HG03520 (cell line): Measurements from ENCODE around the gene RPAP3.

Source experiments
- ATAC-seq: cut with Tn5 transposase; IDR thresholded peaks from one replicate; pipeline ENCODE4 v1.9.1; 2021; ENCODE audit warnings: mild to moderate bottlenecking, moderate library complexity; ENCODE audit not compliant: unreplicated experiment

Gene RPAP3, protein sequence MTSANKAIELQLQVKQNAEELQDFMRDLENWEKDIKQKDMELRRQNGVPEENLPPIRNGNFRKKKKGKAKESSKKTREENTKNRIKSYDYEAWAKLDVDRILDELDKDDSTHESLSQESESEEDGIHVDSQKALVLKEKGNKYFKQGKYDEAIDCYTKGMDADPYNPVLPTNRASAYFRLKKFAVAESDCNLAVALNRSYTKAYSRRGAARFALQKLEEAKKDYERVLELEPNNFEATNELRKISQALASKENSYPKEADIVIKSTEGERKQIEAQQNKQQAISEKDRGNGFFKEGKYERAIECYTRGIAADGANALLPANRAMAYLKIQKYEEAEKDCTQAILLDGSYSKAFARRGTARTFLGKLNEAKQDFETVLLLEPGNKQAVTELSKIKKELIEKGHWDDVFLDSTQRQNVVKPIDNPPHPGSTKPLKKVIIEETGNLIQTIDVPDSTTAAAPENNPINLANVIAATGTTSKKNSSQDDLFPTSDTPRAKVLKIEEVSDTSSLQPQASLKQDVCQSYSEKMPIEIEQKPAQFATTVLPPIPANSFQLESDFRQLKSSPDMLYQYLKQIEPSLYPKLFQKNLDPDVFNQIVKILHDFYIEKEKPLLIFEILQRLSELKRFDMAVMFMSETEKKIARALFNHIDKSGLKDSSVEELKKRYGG

DNA sequence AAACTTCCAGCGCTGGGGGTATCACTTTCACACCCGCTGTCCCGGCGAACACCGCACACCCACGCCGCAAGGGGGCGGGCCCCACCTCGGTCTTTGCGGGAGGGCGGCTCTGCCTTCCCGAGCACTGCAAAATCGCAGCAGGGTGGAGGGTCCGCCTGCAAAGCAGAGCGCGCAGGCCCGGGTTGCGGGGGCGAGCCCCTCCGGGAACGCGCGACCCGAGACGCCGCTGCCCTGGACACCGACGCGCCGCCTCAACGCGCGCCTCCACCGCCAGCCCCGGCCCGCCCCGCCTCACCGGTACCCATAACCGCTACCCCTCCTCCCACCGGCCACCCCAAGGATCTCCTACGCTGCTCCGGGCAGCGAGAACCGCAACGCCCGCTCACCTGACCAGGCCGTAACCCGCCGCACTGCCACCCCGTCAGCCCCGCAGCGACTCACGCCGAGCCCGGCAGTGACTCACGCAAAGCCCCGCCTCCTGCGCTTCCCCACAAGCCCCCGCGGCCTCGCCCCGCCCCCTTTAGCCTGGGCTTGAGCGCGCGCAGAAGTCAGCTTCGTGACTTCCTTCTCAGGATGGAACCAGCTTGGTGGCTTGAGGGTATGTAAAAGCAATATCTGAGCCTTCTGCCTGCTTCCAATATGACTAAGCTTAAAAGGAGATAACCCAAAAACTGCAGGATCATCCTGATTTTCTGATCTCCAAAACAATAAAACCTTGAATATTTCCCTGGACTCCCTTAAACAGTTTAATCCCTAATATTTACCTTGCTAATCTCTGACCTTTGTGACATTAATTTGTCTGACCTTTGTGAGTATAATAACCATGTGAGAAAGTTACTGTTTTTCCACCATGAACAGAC lies at the start of gene RPAP3:
RPAP3 (minus strand) TSS at position 465 of the 860 bp plus-strand sequence. CDS start 3,190 bp downstream, outside the sequence.
- ATAC-seq, result peak; percentile 78

DNA sequence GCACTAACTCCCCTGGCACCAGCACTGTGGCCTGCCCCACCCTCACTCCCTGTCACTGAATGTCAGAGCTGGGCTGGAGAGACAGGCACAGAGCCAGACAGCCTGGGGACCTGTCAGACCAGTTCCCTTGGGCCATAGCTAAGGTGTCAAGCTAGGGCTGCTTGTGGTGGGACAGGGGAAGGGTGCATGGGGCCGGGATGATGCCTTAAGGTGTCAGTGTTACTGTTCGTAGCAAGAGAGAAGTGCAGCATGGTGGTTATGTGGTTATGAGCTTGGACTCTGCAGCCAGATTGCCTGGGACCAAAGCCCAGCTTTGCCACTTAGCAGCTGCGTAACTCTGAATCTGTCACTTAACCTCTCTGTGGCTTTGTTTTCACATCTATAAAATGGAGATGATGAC lies 49.1 kb upstream of the RPAP3 start:
- no peak for ATAC-seq

DNA sequence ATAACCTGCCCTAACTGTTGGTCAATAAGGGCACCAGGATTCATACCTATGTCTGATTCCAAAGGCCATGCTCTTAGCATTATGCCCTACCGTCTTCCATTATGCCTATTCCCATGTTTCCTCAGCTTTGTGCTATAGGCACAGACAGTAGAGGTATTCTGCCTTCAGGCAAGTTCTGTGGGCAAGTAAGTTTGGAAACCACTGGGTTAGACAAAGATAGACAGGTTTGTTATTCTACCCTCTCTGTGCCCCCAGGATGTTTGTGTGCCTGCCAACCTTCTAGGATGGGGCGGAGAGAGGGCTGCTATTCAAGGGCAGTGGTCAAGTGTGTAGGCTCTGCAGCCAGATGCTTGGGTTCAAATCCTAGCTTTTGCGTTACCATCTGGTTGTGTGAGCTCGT lies 48.3 kb upstream of the RPAP3 start:
- no peak for ATAC-seq

DNA sequence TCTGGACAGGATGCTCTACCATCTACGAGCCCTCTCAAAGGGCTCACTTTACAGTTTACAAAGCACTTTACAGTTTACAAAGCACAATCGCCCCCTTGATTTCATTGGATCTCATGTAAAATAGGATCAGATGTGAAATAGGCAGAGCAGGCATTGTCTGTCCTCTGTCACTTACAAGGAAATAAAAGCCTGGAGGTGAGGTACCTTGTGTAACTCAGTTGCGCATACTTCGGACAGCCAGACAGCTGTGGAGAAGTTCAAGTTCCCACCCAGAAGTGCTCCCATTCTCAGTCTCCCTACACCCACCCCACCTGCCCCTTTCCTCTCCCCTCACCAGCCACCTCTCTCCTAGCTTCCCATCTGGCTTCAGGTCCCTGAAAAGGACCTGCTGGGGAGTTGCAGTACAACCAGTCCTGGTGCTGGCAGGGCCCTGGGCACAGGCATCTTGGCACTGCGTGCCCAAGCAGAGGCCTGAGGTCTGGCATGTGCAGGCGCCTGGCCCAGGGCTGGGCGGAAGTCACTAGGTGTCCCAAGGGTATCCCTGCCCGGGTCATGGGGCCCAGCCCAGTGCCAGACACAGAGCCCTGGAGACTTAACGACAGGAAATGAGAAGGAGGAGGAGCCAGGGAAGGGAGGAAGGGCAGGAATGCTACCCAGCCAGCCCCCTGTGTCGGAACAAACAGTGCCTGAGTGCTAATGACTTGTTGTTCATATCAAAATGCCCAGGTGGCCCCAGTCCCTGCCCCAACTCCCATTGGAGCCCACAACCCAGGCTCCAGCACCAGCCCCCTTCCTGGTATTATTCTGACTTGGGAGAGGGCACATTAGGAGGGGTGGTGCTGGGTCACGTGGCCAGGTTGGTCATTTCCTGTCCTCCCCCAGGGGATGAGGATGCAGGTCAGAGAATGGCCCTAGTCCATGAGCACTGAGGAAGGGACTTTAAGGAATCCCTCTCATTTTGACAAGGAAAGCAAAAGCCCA lies 47.5 kb upstream of the RPAP3 start:
- ATAC-seq, result no peak

DNA sequence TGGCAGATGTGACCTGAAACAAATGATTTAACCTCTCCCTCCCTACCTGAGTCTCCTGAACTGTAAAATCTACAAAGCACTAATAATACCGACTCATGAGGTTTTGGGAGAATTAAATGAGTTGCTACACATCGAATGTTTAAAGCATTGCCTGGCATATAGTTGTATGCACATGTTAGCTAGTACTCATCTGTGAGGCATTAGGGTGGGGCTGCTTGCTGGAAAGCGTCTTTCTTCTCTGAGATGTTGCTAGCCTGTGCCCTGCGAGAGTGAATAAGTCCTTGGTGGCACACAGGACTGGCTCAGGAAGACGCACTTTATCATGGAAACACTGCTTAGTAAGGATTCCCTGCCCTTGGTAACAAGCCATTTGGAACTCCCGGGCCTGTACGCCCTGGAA lies 46.7 kb upstream of the RPAP3 start:
- ATAC-seq, result no peak

DNA sequence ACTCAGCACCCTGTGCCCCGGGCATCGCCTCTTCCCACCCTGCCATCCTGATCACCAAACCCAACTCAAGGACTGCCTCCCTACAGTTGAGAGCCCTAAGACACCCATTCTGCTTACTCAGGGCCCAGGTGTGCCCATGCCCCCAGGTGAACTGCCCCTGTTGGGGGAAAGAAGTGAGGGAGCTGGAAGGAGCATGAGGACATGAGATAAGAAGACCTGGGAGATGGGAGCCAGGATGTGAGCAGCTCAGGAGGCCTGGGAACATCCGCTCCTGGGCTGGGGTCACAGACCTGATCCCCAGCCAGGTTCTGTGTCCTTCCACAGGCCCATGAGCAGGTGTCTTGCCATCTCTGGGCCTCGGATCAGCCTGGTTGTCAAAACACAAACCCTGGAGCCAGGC lies 46.3 kb upstream of the RPAP3 start:
- ATAC-seq, result no peak

DNA sequence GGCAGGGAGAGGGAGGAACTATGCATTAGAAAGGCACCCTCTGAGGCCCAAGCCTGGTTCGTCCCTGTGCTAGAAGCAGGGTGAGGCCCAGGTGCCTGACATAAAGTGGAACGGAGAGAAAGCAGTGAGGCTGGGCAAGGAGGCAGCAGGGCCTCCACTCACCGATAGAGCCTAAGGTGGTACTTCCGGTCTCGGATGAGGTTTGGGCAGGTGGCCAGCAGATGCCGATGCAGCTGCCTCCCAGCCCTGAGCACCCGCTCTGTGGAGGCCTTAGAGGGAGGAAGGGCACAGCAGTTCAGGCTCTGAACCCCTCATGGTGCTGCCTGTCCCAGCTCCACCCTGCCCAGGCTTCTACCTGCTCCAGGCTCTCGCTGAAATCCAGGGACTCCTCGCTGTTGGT lies 45.7 kb upstream of the RPAP3 start:
- ATAC-seq, result no peak

DNA sequence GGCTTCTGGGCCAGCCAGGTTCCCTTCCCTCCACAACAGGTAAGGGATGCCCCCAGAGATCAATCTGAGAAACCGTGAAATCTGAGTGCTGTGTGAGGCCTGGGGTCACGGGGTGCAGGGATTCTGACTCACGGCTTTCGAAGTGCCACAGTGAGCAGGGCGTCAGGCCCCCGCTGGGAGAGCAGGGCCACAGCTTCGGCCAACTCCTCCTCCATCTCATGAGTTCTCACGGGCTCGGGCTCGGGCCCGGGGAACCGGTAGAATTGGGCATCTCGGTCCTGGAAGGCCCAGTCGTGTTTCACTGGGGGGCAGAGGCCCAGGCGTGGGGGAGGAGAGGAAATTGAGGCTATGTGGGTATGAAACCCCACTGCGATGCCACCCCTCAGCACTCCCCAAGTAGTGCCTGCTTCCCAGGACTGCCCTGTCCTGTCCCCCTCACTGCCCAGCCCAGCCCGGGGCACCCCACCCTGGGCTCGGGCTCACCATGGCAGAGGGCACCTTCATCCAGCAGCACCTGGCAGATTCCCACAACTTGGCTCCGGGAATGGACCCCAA lies 45.2 kb upstream of the RPAP3 start:
- ATAC-seq, result no peak

DNA sequence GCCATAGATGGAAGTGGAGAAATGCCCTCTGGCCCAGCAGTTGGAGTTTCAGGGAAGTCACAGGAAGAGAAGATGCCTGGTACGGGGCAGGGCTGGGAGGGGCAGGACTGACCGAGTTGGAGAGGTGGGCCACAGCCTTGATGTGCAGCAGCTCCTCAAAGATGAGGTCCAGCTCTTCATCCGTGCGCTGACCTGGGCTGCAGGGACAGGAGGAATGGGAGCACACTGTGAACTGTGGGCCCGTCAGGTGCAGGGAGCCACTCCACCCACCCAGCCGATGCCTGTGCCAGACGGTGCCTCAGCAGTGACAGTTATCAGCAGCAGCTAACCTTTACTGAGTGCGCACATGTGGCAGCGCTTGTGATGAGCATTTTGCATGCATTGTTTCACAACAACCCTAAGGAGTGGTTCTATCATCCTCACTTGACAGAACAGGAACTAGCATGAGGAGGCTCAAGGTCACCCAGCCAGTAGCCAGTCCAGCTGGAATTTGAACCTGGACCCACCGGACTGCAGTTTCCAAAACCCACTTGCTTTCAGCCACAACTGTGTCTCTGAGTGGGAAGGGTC lies 44.5 kb upstream of the RPAP3 start:
- ATAC-seq, result no peak

DNA sequence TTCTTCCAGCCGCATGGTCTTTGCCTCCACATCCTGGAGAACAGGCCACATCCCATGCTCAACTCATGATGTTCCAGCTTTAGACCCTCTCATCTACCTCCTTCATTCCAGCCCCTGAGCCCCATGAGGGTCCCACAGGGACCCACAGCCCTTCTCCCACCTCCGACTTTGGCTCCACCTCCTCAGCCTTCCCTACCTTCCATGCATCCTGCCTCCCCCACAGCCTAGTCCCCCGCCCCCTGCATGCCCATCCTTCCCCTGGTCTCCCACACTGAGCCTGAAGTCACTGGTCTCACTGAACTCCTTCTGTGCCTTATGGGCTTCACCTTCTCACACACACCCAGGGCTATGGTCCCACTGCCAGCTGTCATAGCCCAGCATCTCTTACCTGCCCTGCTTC lies 43.1 kb upstream of the RPAP3 start:
- ATAC-seq, result no peak

DNA sequence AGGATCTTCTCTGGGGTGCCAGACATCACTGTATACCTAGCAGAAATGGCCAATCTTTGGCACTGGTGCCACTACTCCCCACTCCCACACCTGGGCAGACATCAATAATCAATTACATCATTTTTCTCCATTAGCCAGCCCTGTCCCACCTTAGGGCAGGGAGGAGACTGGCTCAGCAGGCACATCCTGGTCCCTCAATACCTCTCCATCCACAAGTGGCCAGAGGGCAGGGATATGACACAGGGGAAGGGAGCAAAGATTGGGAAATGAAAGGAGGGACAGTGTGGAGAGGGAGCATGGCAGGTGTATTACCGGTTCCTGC lies 42.6 kb upstream of the RPAP3 start:
- no peak for ATAC-seq

DNA sequence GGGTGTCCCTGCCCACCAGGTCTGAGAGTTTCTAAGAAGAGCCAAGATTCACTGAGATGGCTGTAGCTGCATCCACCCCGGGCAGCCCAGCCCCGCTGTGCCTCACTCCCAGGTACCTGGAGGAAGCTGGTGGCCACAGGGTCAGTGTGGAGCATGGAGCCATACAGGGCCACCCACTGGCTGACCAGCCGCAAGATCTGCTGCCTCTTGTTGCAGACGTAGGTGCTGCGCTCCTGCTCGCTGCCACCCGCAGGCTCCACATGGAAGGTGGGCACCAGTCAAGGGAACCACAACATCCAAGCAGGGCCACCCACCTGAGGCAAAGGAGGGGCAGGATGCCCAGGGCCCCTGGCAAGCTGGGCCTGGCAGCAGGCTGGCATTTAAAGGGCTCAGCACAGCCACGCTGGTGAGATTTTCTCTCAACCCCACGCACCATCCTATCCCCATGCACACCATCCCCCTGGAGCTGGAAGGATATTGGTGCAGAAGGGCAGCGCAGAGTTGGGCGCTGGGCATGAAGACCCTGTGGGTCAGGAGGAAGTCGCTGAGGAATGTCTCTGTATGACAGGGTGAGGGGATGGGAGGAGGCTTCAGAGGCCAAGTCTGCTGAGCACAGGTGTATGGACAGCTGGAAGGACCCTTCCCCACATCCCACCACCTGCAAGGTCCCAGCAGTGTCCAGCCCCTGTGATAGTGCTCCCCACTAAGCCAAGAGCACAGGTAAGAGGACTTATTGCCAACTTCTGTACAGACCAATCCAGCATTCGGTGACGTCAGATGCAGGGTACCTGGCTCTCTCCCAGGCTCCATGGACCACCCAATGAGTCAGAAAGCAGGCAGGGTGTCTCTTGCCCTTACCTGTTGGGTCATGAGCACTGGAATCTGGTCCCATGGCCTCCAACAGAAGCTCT lies 42.0 kb upstream of the RPAP3 start:
- no peak for ATAC-seq

DNA sequence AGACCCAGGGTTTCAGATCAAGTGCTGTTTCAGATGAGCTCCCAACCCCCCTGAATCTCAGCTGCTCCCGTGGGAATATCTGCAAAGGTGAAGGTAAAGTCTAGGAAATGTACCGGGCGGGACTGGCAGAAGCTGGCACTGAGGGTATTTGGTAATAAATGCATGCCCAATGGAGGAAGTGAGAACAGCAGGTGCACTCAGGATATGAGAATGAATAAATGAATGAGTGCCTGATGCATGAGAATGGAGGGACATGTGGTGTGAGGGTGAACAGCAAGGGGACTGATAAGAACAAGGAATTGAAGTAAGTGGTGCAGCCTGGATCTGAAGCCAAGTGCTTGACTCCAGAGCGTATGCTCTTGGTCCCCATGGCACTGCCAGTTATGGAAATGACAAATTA lies 41.3 kb upstream of the RPAP3 start:
- ATAC-seq, result no peak

DNA sequence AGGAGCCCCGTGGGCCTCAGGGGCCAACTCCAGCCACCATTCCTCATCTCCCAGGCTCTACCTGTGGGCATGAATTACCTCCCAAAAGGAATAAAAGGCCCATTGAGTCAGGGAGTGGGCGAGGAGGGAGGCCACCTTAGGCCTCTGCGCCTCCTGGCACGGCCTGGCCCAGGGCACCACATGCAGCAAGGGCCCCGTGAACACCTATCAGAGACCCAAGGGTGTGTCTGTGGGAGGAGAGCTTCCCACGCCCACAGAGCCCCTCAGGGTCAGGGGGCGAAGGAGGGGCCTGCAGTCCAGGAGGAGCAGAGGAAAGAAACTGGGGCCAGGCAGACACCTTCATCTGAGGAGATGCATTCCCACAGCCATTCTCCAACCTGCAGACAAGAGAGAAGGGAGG lies 40.7 kb upstream of the RPAP3 start:
- no peak for ATAC-seq

DNA sequence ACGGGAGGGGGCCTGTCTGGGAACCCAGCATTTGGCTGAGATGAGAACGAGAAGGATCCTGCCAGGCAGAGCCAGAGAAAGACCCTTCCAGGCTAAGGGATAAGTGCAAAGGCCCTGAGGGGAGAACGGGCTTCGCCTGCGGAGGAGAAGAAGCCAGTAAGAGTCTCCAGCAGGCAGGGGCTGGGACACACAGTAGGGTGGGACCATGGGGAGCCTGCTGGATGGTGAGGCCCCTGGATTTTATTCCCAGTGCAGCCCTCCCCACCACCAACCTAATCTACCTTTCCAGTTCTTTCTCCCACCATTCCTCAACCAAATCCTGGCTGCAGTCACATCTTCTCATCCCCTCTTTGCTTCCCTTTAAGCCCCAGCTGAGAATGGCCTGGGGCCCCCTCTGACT lies 40.2 kb upstream of the RPAP3 start:
- ATAC-seq, result no peak

DNA sequence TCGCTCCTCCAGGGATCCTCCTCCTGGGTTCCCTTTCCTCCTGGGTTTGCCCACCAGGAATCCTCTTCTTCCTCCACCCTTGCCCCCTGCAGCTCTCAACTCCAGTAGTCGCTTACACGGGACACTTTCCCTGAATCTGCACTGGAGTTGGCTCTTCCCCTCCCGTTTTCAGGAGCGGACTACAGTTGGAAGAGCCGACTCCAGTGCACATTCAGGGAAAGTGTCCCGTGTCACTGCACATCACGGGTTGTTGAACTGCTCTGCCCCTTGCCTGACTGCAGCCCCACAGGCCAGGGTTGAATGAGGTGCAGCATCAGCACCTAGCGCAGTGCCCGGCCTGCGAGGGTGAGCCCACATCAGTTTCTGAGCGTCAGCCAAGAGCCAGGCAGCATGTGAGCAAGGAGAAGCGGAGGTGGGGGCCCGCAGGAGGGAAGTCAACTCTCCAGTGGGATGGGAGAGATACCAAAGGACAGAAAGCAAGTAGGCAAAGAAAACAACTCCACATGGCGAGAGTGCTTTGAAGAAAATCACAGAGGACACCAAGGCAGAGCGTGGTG lies 39.7 kb upstream of the RPAP3 start:
- ATAC-seq, result no peak

DNA sequence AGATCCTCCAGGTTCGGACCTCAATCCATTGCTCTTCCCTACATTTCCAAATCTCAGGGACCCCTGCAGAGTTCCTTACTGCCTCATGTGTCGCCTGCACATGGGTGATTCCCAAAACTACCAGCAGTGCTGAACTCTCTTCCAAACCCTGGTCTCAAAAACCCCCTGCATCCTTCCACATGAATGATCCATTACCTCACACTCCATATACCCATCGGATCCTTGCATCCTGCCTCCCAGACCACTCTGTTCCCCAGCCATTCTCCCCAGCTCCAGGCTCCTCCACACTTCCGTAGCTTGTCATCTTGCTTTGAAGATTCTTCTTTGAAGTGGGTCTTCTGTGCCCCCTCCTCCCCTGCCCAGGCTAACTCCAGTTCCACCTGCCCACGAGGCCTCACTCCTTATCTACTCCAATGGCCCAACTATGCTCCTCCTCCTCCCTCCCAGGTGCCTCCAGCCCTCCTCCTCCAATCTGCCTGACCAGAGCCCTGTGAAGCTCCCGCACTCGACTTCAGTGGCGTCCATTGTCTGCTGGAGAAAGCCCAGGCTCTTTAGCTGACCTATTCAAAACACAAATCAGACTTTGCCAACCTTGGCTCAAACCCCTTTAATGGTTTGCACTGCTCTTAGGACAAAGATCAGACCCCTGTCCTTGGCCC lies 39.1 kb upstream of the RPAP3 start:
- no peak for ATAC-seq

DNA sequence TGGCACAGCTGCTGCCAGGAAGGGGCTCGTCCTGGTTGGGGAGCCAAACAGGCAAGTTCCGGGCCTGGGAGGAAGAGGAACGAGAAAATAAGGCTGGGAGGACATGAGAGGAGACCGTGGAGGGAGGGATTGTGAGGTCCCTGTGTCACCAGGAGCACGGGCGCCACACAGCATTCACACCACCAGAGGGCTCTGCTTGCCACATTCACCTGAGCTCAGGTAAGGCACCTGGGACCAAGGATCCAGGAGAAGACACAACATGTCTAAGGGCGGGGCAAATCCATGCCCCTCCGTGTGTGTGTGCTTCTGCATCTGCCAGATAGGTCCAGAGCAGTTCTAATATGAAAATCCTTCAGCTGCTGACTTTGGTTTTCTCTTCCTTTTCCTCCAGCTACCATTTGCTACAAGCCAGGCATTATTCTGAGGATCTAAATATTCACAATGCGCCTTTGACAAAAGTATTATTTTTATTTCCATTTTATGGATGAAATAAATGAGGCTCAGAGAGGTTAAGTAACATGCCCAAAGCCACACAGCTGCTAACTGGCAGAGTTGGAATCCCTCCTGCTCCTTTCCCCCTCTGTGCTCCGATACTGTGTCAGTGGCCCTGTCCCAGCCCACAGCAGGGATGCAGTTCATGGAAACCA lies 38.3 kb upstream of the RPAP3 start:
- no peak for ATAC-seq
